Bronchial epithelial cell (primary cell): ENCODE measurements around the gene COL4A1. TPM values are rescaled to one million over a fixed set of nuclear protein-coding genes. Genes with fewer than 3 reads are reported as not detected.

Experiments
- DNase-seq: peaks from one replicate; pipeline ENCODE4 v3.0.0-alpha.2; 2010; ENCODE audit warnings: low read depth
- FAIRE-seq: peaks from 2 replicates; lab custom pipeline; 2011; peaks lifted over from hg19 to GRCh38; lab: Jason Lieb, UNC
- H3K27me3 ChIP-seq: 2 replicates; pipeline ENCODE4 v1.5.1; 2011; ENCODE audit warnings: low read length; ENCODE audit not compliant: control insufficient read depth, insufficient read depth
- H3K36me3 ChIP-seq: 2 replicates; pipeline ENCODE4 v1.5.1; 2011; ENCODE audit warnings: low read length; ENCODE audit not compliant: control insufficient read depth, insufficient read depth
- H3K4me3 ChIP-seq: 2 replicates; pipeline ENCODE4 v1.5.1; 2011; ENCODE audit warnings: mild to moderate bottlenecking, low read depth, low read length, control low read depth
- total RNA-seq: library from RNA; depleted of rRNA; stranded (reverse); fragments of >200 nt; gene quantifications from 2 replicates; pipeline ENCODE4 v1.2.1, GENCODE V29; 2014
- TF ChIP-seq, protein P1 (sequence below): IDR thresholded peaks from 2 replicates; pipeline ENCODE4 v1.5.1; 2011; ENCODE audit warnings: mild to moderate bottlenecking, moderate library complexity, low read length, control low read depth, inconsistent platforms; ENCODE audit not compliant: insufficient read depth, severe bottlenecking

The COL4A1 gene
- total RNA-seq, 1 donor from 2014 or later, result 7.4 TPM

DNA sequence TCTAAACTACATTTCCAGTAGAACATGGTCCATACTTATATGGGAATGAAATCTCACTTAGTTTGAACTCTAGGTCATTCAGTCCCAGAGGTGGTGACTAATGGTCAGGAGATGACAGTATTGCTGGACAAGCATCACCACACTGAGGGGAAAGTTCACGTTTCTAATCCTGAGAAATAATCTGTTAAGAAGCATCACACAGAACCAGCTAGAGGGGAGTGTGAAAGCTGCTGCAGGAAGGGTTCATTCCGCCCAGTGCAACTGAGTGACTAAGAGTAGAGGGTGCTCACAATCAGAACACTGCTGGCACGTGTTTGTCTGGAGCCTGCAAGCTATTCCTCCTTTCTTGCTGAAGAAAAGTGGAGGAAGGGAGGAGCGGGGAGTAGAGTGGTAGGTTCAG lies 2.7 kb downstream of the COL4A1 start:
- Histone ChIP-seq H3K4me3 (no peak overlapping the region), H3K36me3 (no peaks in the 10 kb centered on the region), H3K27me3 (no peaks in the 10 kb centered on the region)
- FAIRE-seq (no peak), DNase-seq (no peak)
- TF ChIP-seq, protein P1, sequence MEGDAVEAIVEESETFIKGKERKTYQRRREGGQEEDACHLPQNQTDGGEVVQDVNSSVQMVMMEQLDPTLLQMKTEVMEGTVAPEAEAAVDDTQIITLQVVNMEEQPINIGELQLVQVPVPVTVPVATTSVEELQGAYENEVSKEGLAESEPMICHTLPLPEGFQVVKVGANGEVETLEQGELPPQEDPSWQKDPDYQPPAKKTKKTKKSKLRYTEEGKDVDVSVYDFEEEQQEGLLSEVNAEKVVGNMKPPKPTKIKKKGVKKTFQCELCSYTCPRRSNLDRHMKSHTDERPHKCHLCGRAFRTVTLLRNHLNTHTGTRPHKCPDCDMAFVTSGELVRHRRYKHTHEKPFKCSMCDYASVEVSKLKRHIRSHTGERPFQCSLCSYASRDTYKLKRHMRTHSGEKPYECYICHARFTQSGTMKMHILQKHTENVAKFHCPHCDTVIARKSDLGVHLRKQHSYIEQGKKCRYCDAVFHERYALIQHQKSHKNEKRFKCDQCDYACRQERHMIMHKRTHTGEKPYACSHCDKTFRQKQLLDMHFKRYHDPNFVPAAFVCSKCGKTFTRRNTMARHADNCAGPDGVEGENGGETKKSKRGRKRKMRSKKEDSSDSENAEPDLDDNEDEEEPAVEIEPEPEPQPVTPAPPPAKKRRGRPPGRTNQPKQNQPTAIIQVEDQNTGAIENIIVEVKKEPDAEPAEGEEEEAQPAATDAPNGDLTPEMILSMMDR, result no peak

DNA sequence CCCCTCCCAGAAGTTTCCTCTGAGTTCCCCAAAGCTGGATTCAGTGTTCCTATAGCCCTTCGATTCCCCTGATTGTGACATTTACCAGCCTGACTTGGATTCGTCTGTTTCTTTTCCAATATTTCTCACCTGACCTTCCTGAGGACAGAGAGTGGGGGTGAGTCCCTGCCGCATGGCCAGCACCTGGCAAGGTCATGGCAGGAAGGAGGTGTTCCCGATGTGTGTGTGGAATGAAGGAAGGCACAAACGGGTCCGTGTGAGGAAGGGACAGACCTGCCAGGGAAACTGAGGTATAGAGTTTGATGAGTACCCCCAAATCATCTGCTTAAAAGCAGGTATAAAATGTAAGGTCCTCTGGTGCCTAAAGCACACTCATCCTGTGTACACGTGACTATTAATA lies 3.3 kb downstream of the COL4A1 start:
- Histone ChIP-seq H3K4me3 (no peak overlapping the region), H3K27me3 (no peaks in the 10 kb centered on the region), H3K36me3 (no peaks in the 10 kb centered on the region)
- no peak for FAIRE-seq
- TF ChIP-seq, protein P1, result no peak
- no peak for DNase-seq

- no peak overlapping the region for H3K4me3 ChIP-seq
- H3K27me3 ChIP-seq, result no peaks in the 10 kb centered on the region
- H3K36me3 ChIP-seq, result no peaks in the 10 kb centered on the region
- FAIRE-seq (no peak), DNase-seq (no peak)
- TF ChIP-seq, protein P1, result no peak
These were observed 4.0 kb downstream of the COL4A1 start for GRCh38 chr13:110302997-110303396.

DNA sequence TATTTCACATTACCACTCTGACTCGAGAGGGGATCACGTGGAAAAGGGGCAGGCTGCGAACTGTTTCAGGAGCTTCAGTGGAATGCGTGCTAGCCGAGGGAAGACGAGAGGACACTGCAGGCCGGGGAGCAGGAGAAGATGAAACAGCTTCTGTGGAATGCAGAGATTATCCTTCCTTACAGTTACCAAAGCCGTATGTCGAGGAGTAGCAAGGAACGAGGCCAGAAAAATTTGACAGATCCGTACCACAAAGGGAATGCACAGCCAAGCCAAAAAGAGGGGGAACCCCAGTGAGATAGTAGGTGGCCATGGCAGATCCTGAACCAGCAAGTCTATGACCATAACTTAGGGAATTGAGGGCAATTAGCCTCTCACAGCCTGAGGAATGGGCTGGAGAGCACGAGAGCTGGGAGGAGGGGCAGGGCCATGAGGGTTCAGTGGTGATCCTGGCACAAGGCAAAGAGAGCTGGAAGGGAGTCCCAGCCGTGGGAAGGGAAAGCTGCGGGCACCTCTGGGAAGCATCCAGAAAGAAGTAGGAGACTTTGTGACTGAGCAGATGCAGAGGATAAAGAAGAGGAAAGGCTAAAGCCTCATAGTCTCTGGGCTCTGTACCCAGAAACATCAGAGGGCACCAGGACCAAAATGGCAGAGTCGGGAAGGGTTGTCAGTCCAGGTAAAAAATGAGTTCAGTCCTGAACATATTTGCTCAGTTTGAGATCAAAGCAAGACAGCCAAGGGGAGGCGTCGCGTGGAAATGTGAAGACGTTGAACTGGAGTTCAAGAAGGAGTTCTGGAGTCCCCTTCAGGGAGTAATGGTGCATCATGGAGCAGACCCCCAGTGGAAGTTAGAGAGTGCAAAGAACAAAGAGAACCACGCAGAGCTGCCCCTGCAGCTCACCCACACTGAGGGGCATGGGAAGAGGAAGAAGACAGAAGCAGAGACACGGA lies 5.1 kb downstream of the COL4A1 start:
- TF ChIP-seq, protein P1, result no peak
- FAIRE-seq, result no peak
- H3K27me3 ChIP-seq, result no peaks in the 10 kb centered on the region
- no peak overlapping the region for H3K4me3 ChIP-seq
- H3K36me3 ChIP-seq, result no peaks in the 10 kb centered on the region
- no peak for DNase-seq

GRCh38 chr13:110301083-110301482 lies 5.9 kb downstream of the COL4A1 start:
- DNase-seq (no peak), FAIRE-seq (no peak)
- Histone ChIP-seq H3K27me3 (no peaks in the 10 kb centered on the region), H3K36me3 (no peaks in the 10 kb centered on the region), H3K4me3 (no peak overlapping the region)
- TF ChIP-seq, protein P1, result no peak
